RWPE1 (cell line): ENCODE data around the gene ABCF2.

Source experiments
- CTCF ChIA-PET: fragments of 350-600 bp; sonication (Branson Sonifier 250); formaldehyde crosslinking; extraction: SDS; loops from one replicate; lab custom pipeline; 2021; lab: Yijun Ruan, JAX
- POLR2A ChIA-PET: fragments of 400-600 bp; formaldehyde crosslinking; extraction: SDS; loops from one replicate; lab custom pipeline; 2020; ENCODE audit warnings: antibody characterized with exemption; ENCODE audit not compliant: low non-redundant PET; lab: Yijun Ruan, JAX
- DNase-seq: peaks from one replicate; pipeline ENCODE4 v3.0.0; 2012; ENCODE audit warnings: low spot score
- H3K27ac ChIP-seq: fragments of 450-650 bp; 2 replicates; pipeline ENCODE4 v1.5.1; 2017
- TF ChIP-seq, protein P1 (sequence below): fragments of 450-650 bp; conservative IDR thresholded peaks from 2 replicates; pipeline ENCODE4 v1.5.1; 2017; ENCODE audit warnings: low read depth, mild to moderate bottlenecking

ABCF2 gene

DNA sequence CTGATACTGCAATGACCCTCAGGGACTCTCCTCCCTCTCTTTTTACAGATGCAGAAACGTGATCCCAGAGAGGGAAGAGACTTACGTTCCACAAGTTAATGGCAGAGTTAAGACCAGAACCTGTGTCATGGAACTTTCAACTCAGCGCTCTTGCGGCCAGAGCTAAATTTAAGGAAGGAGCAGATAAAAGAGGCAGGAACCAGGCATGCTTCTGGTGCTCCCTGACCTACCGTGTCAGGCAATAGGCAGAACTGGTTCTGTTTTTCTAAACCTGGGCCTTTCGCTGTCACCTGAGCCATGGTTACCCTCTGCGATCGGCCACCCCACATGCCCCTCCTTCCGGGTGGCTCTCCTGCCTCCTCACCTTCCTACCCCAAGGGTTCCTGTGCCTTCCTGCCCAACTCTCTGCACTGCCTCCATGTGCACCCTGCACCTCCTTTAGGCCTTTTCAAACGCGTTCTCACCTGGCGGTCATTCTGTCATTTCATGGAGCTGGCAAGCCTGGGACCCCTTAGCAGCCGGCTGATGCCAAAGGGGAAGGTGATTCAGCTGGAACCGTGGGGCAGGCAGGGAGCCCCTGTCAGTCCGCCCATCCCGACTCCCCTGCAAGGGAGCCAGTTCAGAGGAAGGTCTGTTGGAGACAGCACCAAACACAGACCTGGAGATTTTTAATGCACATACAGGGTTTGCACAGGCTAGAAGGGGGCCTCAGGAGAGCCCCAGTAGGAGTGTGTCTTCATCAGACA lies 51.8 kb downstream of the ABCF2 start:
- ChIA-PET CTCF (interaction anchor here (1.4 kb wide), 1 partner anchor 51 kb away, joined by 7 read pairs; no protein-coding TSS in a partner anchor), POLR2A (no interaction called here)
- DNase-seq: no peak
- TF ChIP-seq, protein P1, sequence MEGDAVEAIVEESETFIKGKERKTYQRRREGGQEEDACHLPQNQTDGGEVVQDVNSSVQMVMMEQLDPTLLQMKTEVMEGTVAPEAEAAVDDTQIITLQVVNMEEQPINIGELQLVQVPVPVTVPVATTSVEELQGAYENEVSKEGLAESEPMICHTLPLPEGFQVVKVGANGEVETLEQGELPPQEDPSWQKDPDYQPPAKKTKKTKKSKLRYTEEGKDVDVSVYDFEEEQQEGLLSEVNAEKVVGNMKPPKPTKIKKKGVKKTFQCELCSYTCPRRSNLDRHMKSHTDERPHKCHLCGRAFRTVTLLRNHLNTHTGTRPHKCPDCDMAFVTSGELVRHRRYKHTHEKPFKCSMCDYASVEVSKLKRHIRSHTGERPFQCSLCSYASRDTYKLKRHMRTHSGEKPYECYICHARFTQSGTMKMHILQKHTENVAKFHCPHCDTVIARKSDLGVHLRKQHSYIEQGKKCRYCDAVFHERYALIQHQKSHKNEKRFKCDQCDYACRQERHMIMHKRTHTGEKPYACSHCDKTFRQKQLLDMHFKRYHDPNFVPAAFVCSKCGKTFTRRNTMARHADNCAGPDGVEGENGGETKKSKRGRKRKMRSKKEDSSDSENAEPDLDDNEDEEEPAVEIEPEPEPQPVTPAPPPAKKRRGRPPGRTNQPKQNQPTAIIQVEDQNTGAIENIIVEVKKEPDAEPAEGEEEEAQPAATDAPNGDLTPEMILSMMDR: no peak
- no peak overlapping the region for H3K27ac ChIP-seq

GRCh38 chr7:151174246-151175046 lies 52.6 kb downstream of the ABCF2 start:
- ChIA-PET CTCF (interaction anchor here (1.4 kb wide), 1 partner anchor 51 kb away, joined by 7 read pairs; no protein-coding TSS in a partner anchor), POLR2A (no interaction called here)
- H3K27ac ChIP-seq: no peak overlapping the region
- TF ChIP-seq, protein P1: no peak
- DNase-seq: peak; percentile 23

GRCh38 chr7:151173386-151174245 lies 53.4 kb downstream of the ABCF2 start:
- H3K27ac ChIP-seq: no peak overlapping the region
- DNase-seq: no peak
- POLR2A ChIA-PET: no interaction called here
- CTCF ChIA-PET: interaction anchor here (0.5 to 0.7 kb wide), 3 partner anchors 32 to 486 kb away, joined by 3 to 6 read pairs (median 4); no protein-coding TSS in a partner anchor
- TF ChIP-seq, protein P1: no peak

DNA sequence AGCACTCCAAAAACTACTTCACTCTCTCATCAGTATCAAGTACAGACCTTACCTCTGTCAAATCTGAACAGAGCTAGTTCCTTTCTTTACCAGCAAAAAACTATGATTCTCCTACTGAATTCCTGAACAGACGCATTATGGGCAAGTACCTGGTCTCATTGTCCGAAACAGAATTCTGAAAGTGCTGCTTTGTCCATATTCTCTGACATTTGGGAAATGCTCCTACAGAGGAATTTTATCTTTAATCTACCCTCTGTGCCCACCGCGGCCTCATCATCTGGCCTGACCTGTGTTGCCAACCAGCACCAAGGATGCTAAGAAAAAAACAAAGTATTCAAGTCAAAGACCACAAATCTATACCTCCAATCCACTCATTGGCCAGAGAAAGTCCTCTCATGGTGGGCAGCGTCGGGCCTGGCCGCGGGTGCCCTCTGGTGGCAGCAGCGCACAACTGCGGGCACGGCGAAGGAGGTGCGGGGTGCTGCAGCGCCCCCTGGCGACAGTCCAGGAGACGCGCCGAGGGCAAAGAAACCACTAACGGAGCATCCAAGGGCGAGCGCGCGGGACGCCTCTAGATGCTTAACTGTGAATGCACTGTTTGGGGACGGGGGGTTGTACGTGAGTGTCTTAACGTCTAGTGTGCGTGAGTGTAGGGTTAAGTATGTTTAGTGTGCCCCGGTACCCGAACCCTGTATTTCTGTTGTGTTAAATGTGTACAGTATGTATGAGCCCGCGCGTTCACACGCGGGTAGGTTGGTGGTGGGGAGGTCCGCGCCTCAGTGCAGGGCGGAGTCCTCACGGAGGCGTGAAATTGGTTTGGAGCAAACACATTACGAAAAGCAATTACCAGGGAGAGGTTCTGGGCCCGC lies 54.5 kb downstream of the ABCF2 start:
- no peak overlapping the region for H3K27ac ChIP-seq
- ChIA-PET CTCF (interaction anchor here (0.6 to 0.8 kb wide), 5 partner anchors 31 to 87 kb away, joined by 3 to 5 read pairs (median 3); no protein-coding TSS in a partner anchor), POLR2A (no interaction called here)
- TF ChIP-seq, protein P1: peak; percentile 100
- peak; percentile 67 for DNase-seq

DNA sequence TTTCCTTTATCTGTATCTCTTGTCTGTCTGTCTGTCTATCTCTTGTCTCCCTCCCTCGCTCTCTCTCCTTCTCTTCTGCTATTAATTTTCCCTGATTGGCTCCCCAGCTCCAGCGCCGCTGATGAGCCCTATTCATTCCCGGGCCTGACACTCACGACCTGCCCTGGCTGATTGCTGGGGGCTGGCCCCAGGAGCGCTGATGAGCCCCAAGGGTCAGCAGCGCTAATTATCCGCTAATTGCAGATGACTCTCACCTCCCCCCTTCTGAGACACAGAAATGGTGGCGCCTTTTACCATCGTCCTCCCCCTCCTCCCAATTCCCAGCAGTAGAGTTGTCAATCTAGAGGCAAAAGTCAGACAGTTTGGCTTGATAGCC lies 58.2 kb downstream of the ABCF2 start:
- POLR2A ChIA-PET: no interaction called here
- TF ChIP-seq, protein P1: no peak
- CTCF ChIA-PET: no interaction called here
- H3K27ac ChIP-seq: no peak overlapping the region
- DNase-seq: no peak
